Non-pigmented ciliary epithelial cell (primary cell): Measurements from ENCODE around the gene INO80D.
"Not testable (repeated sequence)": the region's sequence is repeated elsewhere in the genome, so short reads cannot be mapped to it uniquely, and the experiment has no call there.

ENCODE experiments used
- DNase-seq: peaks from one replicate; pipeline ENCODE4 v3.0.0-alpha.2; 2010; ENCODE audit warnings: low read depth

Gene INO80D, protein sequence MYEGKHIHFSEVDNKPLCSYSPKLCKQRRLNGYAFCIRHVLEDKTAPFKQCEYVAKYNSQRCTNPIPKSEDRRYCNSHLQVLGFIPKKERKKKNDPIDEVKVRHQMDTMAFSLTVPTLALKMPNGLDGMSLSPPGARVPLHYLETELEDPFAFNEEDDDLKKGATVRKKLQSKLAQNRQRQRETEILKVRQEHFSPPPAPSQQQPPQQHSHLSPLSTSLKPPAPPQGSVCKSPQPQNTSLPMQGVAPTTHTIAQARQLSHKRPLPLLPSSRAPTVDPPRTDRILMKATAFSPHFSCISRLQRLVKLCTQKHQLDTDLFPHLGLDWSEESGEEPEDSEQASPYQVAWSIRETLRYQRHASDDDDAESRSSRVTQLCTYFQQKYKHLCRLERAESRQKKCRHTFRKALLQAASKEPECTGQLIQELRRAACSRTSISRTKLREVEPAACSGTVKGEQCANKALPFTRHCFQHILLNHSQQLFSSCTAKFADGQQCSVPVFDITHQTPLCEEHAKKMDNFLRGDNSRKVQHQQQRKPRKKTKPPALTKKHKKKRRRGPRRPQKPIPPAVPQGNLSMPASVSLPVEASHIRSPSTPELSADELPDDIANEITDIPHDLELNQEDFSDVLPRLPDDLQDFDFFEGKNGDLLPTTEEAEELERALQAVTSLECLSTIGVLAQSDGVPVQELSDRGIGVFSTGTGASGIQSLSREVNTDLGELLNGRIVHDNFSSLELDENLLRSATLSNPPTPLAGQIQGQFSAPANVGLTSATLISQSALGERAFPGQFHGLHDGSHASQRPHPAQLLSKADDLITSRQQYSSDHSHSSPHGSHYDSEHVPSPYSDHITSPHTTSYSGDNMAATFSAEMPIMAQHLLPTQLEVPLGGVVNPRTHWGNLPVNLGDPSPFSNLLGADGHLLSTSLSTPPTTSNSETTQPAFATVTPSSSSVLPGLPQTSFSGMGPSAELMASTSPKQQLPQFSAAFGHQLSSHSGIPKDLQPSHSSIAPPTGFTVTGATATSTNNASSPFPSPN

GRCh38 chr2:206085742-206086445 is at the start of gene INO80D:
INO80D (minus strand) TSS chr2:206086174; CDS start chr2:206063016, 23,158 bp downstream.
- peak; percentile 50 for DNase-seq

GRCh38 chr2:206127656-206128055 is 41.7 kb upstream of the INO80D start:
- no peak for DNase-seq

DNA sequence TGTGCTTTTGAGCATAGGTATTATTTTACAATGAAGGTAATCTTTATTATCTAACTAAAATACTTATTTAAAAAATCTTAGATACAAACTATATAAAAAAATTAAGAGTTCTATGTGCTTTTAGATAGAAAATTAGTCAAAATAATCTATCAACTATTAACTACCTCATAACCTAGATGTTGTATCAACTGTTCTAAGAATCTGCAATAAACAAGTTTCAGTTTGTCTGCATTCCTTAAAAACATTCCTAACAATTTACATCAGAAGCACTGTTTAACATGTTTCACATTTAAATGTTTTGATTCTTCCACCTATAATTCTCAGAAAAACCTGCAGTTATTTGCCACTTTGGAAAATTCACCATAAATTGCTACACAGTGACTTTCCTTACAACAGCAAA is 39.9 kb upstream of the INO80D start:
- no peak for DNase-seq

GRCh38 chr2:206122569-206122968 is 36.6 kb upstream of the INO80D start:
- DNase-seq = not testable (repeated sequence)

- no peak for DNase-seq
These were observed 30.3 kb upstream of the INO80D start for GRCh38 chr2:206116278-206116677.

DNA sequence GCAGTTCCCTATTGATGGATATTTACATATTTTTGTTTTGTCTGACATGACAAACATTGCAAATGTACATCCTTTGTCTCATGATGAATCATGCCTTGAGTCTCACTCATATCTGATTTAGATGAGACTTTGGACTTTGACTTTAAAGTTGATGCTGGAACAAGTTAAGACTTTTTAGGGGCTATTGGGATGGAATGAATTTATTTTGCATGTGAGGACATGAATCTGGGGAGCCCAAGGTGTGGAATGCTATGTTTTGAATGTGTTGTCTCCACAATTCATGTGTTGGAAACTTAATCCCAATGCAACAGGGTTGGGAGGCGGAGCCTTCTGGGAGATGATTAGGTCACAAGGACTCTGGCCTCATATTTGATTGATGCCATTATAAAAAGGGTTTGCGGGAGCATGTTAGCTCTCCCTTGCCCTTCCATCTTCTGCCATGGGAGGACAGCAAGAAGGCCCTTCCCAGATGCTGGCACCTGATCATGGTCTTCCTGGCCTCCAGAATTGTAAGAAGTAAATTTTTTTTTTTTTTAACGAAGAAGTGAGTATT is 29.1 kb upstream of the INO80D start:
- DNase-seq = no peak

- DNase-seq = no peak
These were observed 27.0 kb upstream of the INO80D start for GRCh38 chr2:206112846-206113547.

- no peak for DNase-seq
These were observed 26.1 kb upstream of the INO80D start for GRCh38 chr2:206112108-206112507.

DNA sequence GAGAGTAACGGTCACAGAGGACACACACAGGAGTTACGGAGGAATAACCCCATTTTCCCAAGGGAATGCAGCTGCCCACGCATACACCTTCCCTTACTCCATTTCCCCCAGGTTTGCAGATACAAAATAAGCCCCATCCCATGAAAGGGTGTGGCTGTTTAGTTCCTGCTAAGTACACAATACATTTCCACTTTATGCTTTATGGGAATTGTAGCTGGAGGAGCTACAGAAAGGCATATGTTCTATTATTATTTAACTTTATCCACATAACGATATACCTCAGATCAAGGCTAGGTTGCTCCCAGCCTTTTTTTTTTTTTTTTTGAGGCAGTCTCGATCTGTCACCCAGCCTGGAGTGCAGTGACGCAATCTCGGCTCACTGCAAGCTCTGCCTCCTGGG is 22.7 kb upstream of the INO80D start:
- no peak for DNase-seq

DNA sequence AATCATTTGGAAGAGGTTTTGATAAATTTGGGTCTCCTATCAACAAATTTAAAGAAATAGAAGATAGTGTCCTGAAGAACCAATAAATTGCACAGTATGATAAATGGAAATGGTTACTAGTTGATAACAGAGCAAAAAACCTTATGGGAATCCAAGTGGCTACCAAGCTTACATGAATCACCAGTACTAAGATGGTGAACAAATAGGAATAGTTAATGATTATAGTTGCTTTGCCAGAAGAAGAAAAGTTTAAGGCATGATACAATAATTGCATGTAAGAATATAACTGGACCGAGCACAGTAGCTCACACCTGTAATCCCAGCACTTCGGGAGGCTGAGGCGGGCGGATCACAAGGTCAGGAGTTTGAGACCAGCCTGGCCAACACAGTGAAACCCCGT is 19.6 kb upstream of the INO80D start:
- no peak for DNase-seq

GRCh38 chr2:206105038-206105437 is 19.1 kb upstream of the INO80D start:
- DNase-seq = no peak

DNA sequence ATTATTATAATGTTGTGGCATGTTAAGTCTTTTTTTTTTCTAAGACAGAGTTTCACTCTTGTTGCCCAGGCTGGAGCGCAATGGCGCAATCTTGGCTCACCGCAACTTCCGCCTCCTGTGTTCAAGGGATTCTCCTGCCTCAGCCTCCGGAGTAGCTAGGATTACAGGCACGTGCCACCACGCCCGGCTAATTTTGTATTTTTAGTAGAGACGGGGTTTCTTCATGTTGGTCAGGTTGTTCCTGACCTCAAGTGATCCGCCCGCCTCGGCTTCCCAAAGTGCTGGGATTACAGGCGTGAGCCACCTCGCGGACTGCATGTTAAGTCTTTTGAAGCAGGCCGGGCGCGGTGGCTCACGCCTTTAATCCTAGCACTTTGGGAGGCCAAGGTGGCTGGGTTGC is 12.9 kb upstream of the INO80D start:
- not testable (repeated sequence) for DNase-seq

DNA sequence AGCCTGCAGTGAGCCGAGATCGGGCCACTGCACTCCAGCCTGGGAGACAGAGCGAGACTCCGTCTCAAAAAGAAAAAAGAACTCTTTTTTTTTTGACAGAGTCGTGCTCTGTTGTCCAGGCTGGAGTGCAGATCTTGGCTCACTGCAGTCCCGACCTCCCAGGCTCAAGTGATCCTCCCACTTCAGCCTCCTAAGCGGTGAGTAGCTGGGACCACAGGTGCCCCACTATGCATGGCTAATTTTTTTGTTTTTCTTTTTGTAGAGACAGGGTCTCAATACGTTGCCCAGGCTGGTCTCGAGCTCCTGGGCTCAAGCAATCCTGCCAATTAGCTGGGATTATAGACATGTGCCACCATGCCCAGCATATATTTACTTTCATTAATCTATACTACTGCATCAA is 12.5 kb upstream of the INO80D start:
- no peak for DNase-seq

- DNase-seq = no peak
These were observed 10.9 kb upstream of the INO80D start for GRCh38 chr2:206096876-206097275.

- DNase-seq = no peak
These were observed 9.8 kb upstream of the INO80D start for GRCh38 chr2:206095536-206096332.

DNA sequence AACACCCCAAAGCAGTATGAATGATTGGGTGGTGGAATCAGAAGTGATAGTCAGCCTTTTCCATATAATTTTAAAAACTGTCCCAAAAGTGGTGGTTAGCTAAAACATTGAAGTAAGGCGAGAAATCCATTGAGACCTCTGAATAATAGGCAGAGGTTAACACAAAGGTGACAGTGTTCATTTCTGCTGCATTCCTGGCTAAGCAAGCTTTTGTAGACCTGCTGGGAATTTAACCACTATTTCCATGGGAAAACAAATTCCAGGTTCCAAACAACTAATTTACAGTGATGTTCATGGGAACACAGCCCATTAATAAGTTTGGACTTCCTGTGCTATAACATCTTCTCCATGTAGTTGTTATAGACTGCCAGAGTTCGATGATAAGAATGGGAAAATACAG is 6.3 kb upstream of the INO80D start:
- no peak for DNase-seq

DNA sequence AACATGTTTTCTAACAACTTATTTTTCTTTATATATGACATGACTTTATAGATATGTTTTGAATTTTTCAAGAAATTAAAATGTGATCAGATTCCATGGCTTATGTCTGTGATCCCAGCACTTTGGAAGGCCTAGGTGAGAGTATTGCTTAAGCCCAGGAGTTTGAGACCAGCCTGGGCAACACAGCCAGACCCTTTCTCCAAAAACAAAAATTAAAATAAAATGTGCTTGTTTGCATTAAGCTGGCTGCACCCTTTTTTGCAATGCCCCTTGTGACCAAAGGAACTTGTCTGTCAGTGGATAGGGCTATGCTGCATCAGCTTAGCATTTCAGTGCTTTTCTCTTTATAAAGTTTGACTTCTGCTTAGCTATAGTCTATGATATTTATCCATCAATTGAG is 2.3 kb upstream of the INO80D start:
- no peak for DNase-seq

DNA sequence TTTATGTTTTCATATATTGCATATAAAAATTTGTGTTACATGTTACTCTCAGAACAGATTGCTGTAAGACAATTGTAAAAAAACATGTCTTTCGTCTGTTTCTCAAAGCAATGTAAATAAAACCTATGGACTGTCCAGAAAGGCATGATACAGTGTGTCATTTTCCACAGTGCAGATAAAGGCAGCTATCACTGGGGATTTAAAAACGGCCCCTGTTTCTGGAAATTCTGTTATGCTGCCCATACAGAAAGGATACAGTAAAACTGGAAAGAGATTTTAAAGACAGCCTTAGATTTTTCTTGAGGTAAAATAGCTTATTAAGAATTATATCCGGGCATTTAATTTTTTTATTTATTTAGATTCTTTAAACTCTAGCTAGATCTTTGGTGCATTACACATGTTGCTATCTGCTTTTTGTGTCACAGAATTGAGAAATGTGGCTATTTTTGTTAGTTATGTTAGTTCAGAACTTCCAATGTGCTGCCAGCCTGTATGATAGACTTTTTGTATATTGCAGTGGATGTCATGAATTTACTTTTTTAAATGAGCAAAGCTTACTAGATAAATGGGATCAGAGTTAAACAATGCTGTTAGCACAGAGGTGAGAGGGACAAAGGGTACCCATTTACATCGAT is 859 bp upstream of the INO80D start:
- no peak for DNase-seq

GRCh38 chr2:206084870-206085741 is 868 bp downstream of the INO80D start:
- no peak for DNase-seq
